Urinary bladder (tissue), 4 donors: Measurements from ENCODE around the gene VCL. TPM values are rescaled to one million over a fixed set of nuclear protein-coding genes. Genes with fewer than 3 reads are reported as not detected.
"Not testable (repeated sequence)": the region's sequence is repeated elsewhere in the genome, so short reads cannot be mapped to it uniquely, and the experiment has no call there.

Experiments
- DNase-seq: peaks from one replicate; pipeline ENCODE4 v3.0.0-alpha.2; 2015; ENCODE audit errors: extremely low spot score
- H3K27ac ChIP-seq: one replicate; pipeline ENCODE4 v1.5.1; 2013; ENCODE audit warnings: low read depth, mild to moderate bottlenecking, moderate library complexity
- H3K36me3 ChIP-seq: one replicate; pipeline ENCODE4 v1.6.1; 2013; ENCODE audit warnings: mild to moderate bottlenecking, moderate library complexity; ENCODE audit not compliant: insufficient read depth
- H3K4me1 ChIP-seq: one replicate; pipeline ENCODE4 v1.6.1; 2013; ENCODE audit warnings: mild to moderate bottlenecking, moderate library complexity; ENCODE audit not compliant: insufficient read depth
- H3K4me3 ChIP-seq: one replicate; pipeline ENCODE4 v1.5.1; 2013; ENCODE audit warnings: low read depth, low read length
- WGBS: extraction: QIAGEN DNeasy Blood & Tissue Kit; methylation state at CpG from one replicate; pipeline ENCODE4 v1.1.7; 2013; 5-methylcytosine and 5-hydroxymethylcytosine counted together
- polyA plus RNA-seq: library from polyadenylated mRNA; stranded (reverse); fragments of 200-250 nt; gene quantifications from one replicate; pipeline ENCODE4 v1.2.3, GENCODE V29; 2013
- total RNA-seq: library from RNA; depleted of rRNA; stranded (reverse); fragments of >200 nt; gene quantifications from one replicate; pipeline ENCODE4 v1.2.3, GENCODE V29; 2014
- donor health status: healthy with polysubstance abuse.
- donor health status: healthy.

VCL gene
- total and polyA plus RNA-seq, 2 donors = 226 to 277 TPM

DNA sequence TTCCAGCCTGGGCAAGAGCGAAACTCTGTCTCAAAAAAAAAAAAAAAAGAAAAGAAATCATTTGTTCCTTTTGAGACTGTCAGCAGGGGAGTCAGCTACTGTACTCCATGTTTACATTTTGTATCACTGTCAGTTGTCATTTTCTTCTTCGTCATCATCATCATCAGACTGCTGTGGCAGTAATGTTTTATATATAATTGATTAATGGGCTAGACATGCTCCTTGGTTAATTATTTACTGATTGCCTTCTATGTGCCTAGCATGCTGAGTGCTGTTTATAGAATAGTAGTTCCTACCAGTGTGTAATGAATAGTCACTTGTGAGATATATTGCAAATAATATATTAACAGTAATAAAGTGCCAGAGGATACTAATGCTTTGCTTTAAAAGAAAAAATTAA, 50.5 kb downstream of the VCL start:
- Histone ChIP-seq H3K4me1 (no peaks in the 10 kb centered on the region), H3K27ac (no peak overlapping the region), H3K36me3 (no peaks in the 10 kb centered on the region), H3K4me3 (no peak overlapping the region)
- 90% methylated on average over 2 of the region's 2 CpGs for WGBS
- no peak for DNase-seq

DNA sequence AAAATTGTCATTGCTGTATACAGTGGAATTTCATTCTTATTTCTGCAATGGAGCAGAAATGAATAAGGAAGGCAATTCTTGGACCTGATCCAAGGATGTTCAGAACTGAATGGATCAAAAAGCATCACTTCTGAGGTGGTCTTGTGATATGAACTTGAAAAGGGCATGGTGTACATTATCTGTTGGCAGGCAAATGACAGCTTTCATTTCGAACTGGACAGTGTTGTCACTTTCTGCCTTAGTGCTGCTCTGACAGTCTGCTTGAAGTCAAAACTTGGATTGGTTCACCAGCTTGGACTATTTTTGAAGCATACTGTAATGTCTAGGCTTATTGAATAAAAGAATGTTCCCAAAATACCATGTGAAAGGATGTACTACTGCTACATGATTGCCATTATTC, 52.0 kb downstream of the VCL start:
- Histone ChIP-seq H3K27ac (no peak overlapping the region), H3K4me1 (no peaks in the 10 kb centered on the region), H3K36me3 (no peaks in the 10 kb centered on the region), H3K4me3 (no peak overlapping the region)
- WGBS = 48% methylated on average over 1 of the region's 1 CpG
- no peak for DNase-seq

DNA sequence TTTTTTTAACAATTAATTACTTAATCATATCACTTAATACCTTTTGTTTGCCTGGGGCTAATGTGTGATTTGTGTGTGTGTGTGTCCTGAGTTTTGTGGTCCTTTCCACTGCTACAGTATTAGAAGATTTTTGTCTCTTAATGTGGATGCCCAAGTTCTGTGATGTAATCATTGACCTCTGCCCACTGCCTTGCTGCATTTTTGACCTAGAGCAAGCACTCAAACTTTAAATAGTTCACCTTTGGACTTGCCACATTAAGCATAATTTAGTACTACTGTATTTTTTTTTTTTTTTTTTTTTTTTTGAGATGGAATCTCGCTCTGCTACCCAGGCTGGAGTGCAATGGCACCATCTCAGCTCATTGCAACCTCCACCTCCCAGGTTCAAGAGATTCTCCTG, 52.7 kb downstream of the VCL start:
- no peaks in the 10 kb centered on the region for H3K36me3 ChIP-seq
- no peak overlapping the region for H3K27ac ChIP-seq
- 84% methylated on average over 1 of the region's 1 CpG for WGBS
- H3K4me1 ChIP-seq = no peaks in the 10 kb centered on the region
- DNase-seq = no peak
- H3K4me3 ChIP-seq = no peak overlapping the region

DNA sequence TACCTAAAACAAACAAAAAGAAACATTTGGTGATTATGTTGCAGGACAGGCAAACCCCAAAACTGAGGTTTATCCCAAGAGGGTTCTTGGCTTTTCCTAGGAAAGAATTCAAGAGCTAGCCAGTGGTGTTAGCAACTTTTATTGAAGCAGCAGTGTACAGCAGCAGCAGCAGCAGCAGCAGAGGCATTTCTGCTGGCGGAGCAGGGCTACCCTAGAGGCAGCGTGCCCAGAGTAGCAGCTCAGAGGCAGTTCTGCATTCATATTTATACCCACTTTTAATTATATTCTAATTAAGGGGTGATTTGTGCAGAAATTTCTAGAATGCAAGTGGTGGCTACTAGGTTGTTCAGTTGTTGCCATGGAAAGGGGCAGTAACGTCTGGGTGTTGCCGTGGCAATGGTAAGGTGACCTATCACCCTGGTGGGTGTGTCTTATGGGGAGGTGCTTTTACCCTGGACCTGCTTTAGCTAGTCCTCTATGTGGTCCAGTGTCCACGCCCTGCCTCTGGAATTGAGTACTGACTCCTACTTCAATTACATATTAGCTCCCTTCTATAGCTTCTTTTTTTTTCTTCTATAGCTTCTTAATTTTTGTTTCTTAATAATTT, 53.9 kb downstream of the VCL start:
- no peaks in the 10 kb centered on the region for H3K4me1 ChIP-seq
- H3K27ac ChIP-seq = no peak overlapping the region
- WGBS = 67% methylated on average over 5 of the region's 5 CpGs

DNA sequence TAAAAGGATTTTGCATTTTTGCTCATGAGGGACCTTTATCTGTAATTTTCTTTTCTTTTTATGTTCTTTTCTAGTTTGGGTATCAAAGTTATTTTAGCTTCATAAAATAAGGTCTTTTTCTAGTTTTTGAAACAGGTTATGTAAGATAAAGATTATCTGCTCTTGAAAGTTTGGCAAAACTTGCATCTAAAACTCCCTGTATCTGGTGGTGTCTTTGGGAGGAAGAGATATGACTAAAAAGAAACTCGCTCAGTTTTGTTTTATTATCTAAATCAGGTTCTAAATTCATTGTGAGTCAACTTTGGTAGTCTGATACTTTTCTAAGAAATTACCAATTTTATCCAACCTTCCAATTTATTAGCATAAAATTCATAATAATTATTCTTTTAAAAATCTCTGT, 55.1 kb downstream of the VCL start:
- no peak for DNase-seq
- Histone ChIP-seq H3K27ac (no peak overlapping the region), H3K4me3 (no peak overlapping the region), H3K36me3 (no peaks in the 10 kb centered on the region), H3K4me1 (no peaks in the 10 kb centered on the region)
- WGBS = 55% methylated on average over 1 of the region's 1 CpG

More for the DNA sequence above, 53.9 kb downstream of the VCL start:
- Histone ChIP-seq H3K4me3 (no peak overlapping the region), H3K36me3 (no peaks in the 10 kb centered on the region)
- DNase-seq = no peak

DNA sequence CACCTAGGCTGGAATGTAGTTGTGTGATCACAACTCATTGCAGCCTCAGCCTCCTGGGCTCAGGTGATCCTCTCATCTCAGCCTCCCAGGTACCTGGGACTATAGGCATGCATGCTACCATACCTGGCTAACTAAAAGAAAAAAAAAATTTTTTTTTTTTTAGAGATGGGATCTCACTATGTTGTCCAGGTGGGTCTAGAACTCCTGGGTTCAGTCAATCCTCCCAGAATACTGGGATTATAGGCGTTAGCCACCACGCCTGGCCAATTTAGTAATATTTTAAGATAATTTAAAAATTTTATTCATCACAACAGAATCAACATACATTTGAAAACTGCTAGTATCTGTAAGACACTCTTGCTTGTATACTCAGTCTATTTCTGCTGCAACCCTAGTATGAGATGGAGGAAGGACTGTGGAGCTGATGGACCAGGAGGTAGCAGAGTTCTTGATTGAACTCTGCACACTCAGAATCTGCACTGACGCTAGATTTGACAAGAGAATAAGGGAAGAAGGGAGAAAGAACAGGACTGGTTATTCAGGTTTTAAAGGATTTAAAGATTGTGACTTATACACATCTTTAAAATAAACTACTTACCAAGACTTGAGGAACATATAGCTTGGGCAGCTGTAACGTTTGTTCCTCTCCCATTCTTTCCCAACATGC, 57.6 kb downstream of the VCL start:
- Histone ChIP-seq H3K4me1 (no peaks in the 10 kb centered on the region), H3K27ac (no peak overlapping the region), H3K36me3 (no peaks in the 10 kb centered on the region), H3K4me3 (no peak overlapping the region)
- 62% methylated on average over 4 of the region's 4 CpGs for WGBS
- DNase-seq = no peak

DNA sequence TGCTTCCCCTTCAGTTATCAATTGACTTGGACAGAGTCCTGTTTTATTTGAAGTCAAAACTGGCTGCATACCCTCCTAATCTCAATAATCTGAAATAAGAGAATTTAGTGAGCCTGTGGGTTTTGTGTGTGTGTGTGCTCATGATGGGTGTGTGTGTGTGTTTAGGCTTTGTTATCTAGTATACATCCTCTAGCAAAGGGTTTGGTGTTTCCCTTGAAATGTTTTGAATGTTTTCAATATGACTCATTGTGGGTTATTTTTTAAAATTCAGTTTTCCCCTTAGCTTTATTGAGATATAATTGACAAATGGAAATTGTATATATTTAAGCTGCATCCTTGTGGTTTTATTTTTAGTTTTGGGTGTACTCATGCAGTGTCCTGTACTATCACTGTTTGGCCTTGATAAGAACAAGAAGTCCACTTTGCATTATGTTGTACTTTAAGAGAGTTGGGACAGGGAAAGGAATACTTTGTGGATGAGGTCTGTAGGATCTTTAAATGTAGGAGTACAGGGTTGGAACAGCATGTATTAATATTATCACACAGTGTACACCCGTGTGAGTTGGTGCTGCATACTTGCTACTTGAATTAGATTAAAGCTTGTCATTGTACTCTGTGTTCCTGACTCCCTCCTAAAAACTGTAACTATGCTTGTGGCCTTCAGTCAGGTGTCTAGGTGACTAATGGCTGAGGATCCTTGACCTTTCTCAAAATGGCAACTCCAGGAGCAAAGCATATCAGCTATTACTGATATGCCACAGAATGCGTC, 58.3 kb downstream of the VCL start:
- 42% methylated on average over 2 of the region's 2 CpGs for WGBS
- H3K4me1 ChIP-seq = no peaks in the 10 kb centered on the region
- DNase-seq = no peak

DNA sequence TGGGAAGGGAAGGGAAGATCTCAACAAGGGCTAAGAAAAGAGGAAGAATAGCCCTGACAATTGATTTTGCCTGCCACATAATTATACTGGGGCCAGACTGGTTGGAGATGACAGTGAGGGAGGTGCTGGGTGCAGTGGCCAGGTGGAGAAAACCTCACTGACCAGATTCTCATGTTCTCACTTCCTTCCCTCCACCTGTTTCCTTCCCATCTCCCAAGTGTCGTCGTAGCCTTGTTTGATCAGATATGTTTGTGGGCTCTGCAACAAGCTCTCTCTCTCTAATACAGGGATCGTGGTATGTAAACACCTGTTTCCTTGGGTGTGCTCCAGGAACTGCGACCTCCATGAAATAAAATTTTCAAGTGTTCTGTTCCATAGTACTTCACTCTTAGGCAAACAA, 60.2 kb downstream of the VCL start:
- Histone ChIP-seq H3K36me3 (no peaks in the 10 kb centered on the region), H3K27ac (no peak overlapping the region), H3K4me3 (no peak overlapping the region), H3K4me1 (no peaks in the 10 kb centered on the region)
- WGBS = 15% methylated on average over 4 of the region's 4 CpGs
- DNase-seq = no peak

More for the DNA sequence above, 58.3 kb downstream of the VCL start:
- Histone ChIP-seq H3K36me3 (no peaks in the 10 kb centered on the region), H3K4me3 (no peak overlapping the region), H3K27ac (no peak overlapping the region)

DNA sequence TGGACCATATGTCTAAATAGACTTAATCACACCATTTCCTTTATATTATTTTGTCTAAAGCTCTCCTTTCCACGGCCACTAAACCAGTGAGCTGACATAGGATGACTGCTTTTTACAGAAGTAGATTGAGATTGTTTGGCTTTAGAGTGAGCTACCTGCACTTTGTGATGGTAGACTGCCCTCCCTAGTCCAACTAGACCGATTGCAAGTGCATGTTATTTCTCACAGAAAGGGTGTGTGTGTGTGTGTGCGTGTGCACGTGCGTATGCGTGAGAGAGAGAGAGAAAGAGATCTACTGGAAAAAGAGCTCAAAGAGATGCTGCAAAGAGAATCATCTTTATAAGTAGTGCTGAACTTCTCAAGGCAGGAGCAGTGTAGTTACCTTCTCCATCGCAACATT, 60.7 kb downstream of the VCL start:
- no peak overlapping the region for H3K27ac ChIP-seq
- no peaks in the 10 kb centered on the region for H3K4me1 ChIP-seq
- no peaks in the 10 kb centered on the region for H3K36me3 ChIP-seq
- no peak for DNase-seq
- no peak overlapping the region for H3K4me3 ChIP-seq
- WGBS = 51% methylated on average over 7 of the region's 7 CpGs

DNA sequence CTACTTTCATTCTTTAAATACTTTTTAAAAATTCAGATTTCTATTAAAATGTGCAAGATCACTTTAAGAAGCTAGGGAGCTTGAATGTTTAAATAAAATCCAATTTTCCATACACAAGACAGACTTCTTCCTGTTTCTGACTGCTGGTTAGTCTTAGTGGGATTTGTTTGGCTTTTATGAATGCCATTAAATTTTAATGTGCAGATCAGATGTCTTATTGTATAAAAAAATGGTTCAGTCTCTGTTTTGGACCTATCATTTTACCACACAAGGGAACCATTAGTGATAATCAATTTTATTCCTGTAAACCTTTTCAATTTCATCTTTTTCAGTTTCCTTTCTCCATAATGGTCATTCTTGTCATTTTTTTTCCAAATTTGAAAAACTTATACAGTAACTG, 63.2 kb downstream of the VCL start:
- no peak overlapping the region for H3K27ac ChIP-seq
- no peak for DNase-seq
- H3K4me3 ChIP-seq = no peak overlapping the region
- no peaks in the 10 kb centered on the region for H3K36me3 ChIP-seq
- H3K4me1 ChIP-seq = no peaks in the 10 kb centered on the region

DNA sequence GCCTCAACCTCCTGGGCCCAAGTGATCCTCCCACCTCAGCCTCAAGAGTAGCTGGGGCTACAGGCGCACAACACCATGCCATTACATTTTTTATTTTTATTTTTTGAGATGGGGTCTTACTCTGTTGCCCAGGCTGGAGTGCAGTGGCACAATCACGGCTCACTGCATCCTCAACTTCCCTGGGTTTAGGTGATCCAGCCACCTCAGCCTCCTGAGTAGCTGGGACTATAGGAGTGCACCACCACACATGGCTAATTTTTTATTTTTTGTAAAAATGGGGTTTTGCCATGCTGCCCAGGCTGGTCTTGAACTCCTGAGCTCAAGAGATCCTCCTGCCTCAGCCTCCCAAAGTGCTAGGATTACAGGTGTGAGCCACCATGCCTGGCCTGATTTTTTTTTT, 64.1 kb downstream of the VCL start:
- not testable (repeated sequence) for H3K27ac ChIP-seq, H3K4me3 ChIP-seq, DNase-seq, H3K4me1 ChIP-seq, H3K36me3 ChIP-seq
- 95% methylated on average over 2 of the region's 2 CpGs for WGBS

DNA sequence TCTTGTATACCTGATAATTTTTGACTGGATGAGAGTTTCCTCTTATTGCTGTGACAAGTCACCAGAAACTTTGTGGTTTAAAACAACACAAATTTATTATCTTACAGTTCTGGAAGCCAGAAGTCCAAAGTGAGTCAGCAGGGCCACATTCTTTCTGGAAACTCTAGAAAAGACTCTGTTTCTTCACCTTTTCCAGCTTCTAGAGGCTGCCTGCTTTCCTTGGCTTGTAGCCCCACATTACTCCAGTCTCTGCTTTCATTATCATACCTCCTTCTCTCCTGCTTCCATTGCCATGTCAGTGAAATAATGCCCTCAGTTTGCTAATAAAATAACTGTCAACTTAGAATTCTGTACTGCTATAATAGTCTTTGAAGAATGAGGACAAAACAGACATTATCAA, 65.3 kb downstream of the VCL start:
- H3K36me3 ChIP-seq = no peaks in the 10 kb centered on the region
- H3K27ac ChIP-seq = no peak overlapping the region
- H3K4me1 ChIP-seq = no peaks in the 10 kb centered on the region
- H3K4me3 ChIP-seq = no peak overlapping the region
- no peak for DNase-seq

DNA sequence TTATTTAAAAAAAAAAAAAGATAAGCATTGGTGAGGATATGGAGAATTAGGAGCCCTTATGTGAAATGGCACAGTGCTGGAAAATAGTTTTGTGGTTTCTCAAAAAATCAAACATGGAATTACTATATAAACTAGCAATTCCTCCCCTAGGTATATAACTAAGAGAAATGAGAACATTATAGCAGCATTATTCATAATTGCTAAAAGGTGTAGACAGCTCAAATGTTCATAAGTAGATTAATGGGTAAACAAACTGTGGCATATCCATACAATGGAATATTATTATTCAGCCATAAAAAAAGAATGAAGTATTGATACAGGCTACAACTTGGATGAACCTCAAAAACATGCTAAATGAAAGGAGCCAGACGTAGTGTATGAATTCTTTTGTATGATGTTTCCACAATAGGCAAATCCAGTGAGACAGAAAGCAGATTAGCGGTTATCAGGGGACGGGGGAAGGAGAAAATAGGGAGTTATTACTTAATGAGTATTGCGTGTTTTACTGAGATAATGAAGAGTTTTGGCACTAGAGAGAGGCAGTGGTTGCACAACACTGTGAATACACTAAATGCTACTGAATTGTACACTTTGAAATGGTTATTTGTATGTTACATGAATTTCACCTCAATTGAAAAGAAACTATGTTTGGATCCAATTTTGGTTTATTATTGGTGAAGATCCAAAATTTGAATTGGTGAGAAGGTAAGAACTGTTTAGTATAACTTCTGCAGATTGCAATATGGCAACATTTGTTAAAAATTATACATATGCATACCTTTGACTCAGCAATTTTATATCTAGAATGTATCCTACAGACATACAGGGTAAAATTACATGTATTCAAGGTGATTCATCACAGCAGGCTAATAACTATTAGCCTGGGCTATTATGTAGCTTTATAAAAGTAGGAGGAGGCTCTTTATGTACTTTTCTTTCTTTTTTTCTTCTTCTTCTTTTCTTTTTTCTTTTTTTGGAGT, 69.7 kb downstream of the VCL start:
- DNase-seq = no peak
- Histone ChIP-seq H3K36me3 (peaks cover 3% of the 10 kb centered on the region), H3K27ac (no peak overlapping the region), H3K4me1 (no peaks in the 10 kb centered on the region), H3K4me3 (no peak overlapping the region)
- 42% methylated on average over 4 of the region's 4 CpGs for WGBS
